K562 (cell line): Measurements from ENCODE around the gene COPS6. TPM values are rescaled to one million over a fixed set of nuclear protein-coding genes. Genes with fewer than 3 reads are reported as not detected.

Source experiments
- BACH1 ChIP-seq: fragments of 200-800 bp; sonication (Bioruptor generic); IDR thresholded peaks from 2 replicates; pipeline ENCODE4 v1.6.1; 2016; ENCODE audit warnings: missing genetic modification characterization, missing compliant biosample characterization
- CEBPB ChIP-seq: fragments of 450-650 bp; IDR thresholded peaks from 2 replicates; pipeline ENCODE4 v1.6.1; 2016; ENCODE audit warnings: missing genetic modification characterization, missing compliant biosample characterization
- DACH1 ChIP-seq: fragments of 450-650 bp; IDR thresholded peaks from 2 replicates; pipeline ENCODE4 v1.6.1; 2018; ENCODE audit not compliant: partially characterized antibody
- EWSR1 ChIP-seq: fragments of 450-650 bp; IDR thresholded peaks from 2 replicates; pipeline ENCODE4 v1.6.1; 2018; ENCODE audit warnings: borderline replicate concordance, mild to moderate bottlenecking, low read depth, moderate library complexity; ENCODE audit not compliant: partially characterized antibody
- GATA2 ChIP-seq: sonication (generic); formaldehyde crosslinking; IDR thresholded peaks from 2 replicates; pipeline ENCODE4 v1.4.0; 2020; ENCODE audit warnings: mild to moderate bottlenecking, missing genetic modification reagents
- HCFC1 ChIP-seq: IDR thresholded peaks from 2 replicates; pipeline ENCODE4 v1.6.1; 2012; ENCODE audit warnings: low read depth, low read length, improper control_type of control experiment
- NFYB ChIP-seq: IDR thresholded peaks from 2 replicates; pipeline ENCODE4 v1.6.1; 2011; ENCODE audit warnings: mild to moderate bottlenecking, moderate library complexity; ENCODE audit not compliant: insufficient read length; ENCODE audit errors: extremely low read depth
- PHB2 ChIP-seq: fragments of 450-650 bp; IDR thresholded peaks from 2 replicates; pipeline ENCODE4 v1.6.1; 2017; ENCODE audit warnings: low read depth
- RHOXF2B ChIP-seq: fragments of 250-450 bp; sonication (Bioruptor Pico); conservative IDR thresholded peaks from 2 replicates; pipeline ENCODE4 v1.5.1; 2021
- SIRT6 ChIP-seq: IDR thresholded peaks from one replicate; pipeline ENCODE4 v1.6.1; 2012; ENCODE audit warnings: low read depth, mild to moderate bottlenecking, control low read depth, inconsistent platforms, low read length, moderate library complexity
- ZFP30 ChIP-seq: fragments of 250-450 bp; sonication (Bioruptor Pico); IDR thresholded peaks from 2 replicates; pipeline ENCODE4 v1.8.0; 2022; ENCODE audit warnings: moderate library complexity, mild to moderate bottlenecking, inconsistent platforms, borderline replicate concordance
- ZNF197 ChIP-seq: fragments of 200-800 bp; sonication (Bioruptor generic); IDR thresholded peaks from 2 replicates; pipeline ENCODE4 v1.6.1; 2016; ENCODE audit warnings: low read depth, missing genetic modification characterization, missing compliant biosample characterization
- ZNF239 ChIP-seq: fragments of 250-450 bp; sonication (Bioruptor Pico); IDR thresholded peaks from 2 replicates; pipeline ENCODE4 v1.4.0; 2020; ENCODE audit warnings: mild to moderate bottlenecking
- polyA plus RNA-seq, 8 experiments: library from polyadenylated mRNA; depleted of rRNA in 4 of 8; stranded (reverse) in 5 of 8; unstranded in 3 of 8; fragments of >200 nt; fragmentation: Nextera tagmentation in 2 of 8; fragmentation: Illumina TruSeq in 1 of 8; extraction: Ambion mirVana in 2 of 8; extraction: Trizol in 1 of 8; gene quantifications; 2 replicates each; pipeline versions ENCODE4 v1.2.1 to v1.2.3, GENCODE V29; 2011 to 2014; ENCODE audit warnings: inconsistent platforms in 1 of 8, missing spikeins in 1 of 8
- total RNA-seq, 7 experiments: library from RNA; depleted of rRNA in 6 of 7; stranded (reverse); fragments of >200 nt in 6 of 7; fragmentation: Illumina TruSeq in 2 of 7; extraction: Trizol in 2 of 7; gene quantifications; 2 replicates each; pipeline versions ENCODE4 v1.2.1 to v1.2.3, GENCODE V29; 2011 to 2021; ENCODE audit warnings: low replicate concordance in 1 of 7
- TF ChIP-seq, protein P1 (sequence below): sonication (generic); formaldehyde crosslinking; IDR thresholded peaks from 2 replicates; pipeline ENCODE4 v1.8.0; 2023; ENCODE audit warnings: missing genetic modification reagents, mild to moderate bottlenecking, borderline replicate concordance
- TF ChIP-seq, protein P2 (sequence below): fragments of 450-650 bp; formaldehyde crosslinking; IDR thresholded peaks from 2 replicates; pipeline ENCODE4 v1.4.0; 2022; ENCODE audit warnings: missing genetic modification characterization
- TF ChIP-seq, protein P3 (sequence below): fragments of 200-800 bp; sonication (Bioruptor generic); IDR thresholded peaks from 2 replicates; pipeline ENCODE4 v1.6.1; 2017; ENCODE audit warnings: missing genetic modification characterization, missing compliant biosample characterization
- TF ChIP-seq, protein P4 (sequence below): fragments of 250-450 bp; sonication (Bioruptor Pico); IDR thresholded peaks from 2 replicates; pipeline ENCODE4 v1.5.0; 2021
- TF ChIP-seq, protein P5 (sequence below): sonication (generic); formaldehyde crosslinking; IDR thresholded peaks from 2 replicates; pipeline ENCODE4 v1.9.0; 2022; ENCODE audit warnings: mild to moderate bottlenecking, missing genetic modification reagents

Gene COPS6
- total and polyA plus RNA-seq, 9 of the 15 experiments (the other 6 are each of a cell fraction or from before 2014, with no cell fraction given) = 63.0 to 331 (median 168) TPM

DNA sequence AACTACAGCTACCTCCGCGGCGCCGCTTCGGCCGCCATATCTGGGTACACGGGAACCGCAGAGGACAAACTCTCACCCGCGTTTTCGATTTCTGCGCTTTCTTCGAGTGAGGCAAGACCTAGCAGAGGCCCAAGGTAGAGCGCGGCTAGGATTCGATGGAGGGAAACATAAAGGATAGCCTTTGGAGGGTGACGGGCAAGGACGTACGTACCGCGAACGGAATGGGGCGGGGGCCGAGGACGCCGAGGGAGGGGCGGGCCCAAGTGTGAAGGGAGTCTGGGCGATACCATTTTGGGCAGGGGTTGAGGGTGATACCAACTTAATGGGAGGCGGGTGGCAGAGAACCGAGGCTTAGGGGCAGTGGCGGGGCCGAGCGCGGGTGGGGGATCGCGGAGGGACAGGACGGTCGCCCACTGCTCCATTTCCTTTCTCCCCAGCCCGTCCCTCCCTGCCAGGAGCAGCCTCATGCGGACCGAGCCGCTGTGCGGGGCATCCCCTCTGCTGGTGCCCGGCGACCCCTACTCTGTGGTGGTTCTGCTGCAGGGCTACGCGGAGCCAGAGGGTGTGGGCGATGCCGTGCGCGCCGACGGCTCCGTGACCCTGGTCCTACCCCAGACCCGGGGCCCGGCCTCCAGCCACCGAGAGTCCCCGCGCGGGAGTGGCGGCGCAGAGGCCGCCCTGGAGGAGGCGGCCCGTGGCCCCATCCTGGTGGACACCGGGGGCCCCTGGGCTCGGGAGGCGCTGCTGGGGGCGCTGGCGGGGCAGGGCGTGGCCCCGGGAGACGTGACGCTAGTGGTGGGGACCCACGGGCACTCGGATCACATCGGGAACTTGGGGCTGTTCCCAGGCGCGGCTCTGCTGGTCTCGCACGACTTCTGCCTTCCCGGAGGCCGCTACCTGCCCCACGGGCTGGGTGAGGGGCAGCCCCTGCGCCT, 38.4 kb downstream of the COPS6 start, which contains the start of gene MBLAC1 (continued):
- TF ChIP-seq, protein P1, sequence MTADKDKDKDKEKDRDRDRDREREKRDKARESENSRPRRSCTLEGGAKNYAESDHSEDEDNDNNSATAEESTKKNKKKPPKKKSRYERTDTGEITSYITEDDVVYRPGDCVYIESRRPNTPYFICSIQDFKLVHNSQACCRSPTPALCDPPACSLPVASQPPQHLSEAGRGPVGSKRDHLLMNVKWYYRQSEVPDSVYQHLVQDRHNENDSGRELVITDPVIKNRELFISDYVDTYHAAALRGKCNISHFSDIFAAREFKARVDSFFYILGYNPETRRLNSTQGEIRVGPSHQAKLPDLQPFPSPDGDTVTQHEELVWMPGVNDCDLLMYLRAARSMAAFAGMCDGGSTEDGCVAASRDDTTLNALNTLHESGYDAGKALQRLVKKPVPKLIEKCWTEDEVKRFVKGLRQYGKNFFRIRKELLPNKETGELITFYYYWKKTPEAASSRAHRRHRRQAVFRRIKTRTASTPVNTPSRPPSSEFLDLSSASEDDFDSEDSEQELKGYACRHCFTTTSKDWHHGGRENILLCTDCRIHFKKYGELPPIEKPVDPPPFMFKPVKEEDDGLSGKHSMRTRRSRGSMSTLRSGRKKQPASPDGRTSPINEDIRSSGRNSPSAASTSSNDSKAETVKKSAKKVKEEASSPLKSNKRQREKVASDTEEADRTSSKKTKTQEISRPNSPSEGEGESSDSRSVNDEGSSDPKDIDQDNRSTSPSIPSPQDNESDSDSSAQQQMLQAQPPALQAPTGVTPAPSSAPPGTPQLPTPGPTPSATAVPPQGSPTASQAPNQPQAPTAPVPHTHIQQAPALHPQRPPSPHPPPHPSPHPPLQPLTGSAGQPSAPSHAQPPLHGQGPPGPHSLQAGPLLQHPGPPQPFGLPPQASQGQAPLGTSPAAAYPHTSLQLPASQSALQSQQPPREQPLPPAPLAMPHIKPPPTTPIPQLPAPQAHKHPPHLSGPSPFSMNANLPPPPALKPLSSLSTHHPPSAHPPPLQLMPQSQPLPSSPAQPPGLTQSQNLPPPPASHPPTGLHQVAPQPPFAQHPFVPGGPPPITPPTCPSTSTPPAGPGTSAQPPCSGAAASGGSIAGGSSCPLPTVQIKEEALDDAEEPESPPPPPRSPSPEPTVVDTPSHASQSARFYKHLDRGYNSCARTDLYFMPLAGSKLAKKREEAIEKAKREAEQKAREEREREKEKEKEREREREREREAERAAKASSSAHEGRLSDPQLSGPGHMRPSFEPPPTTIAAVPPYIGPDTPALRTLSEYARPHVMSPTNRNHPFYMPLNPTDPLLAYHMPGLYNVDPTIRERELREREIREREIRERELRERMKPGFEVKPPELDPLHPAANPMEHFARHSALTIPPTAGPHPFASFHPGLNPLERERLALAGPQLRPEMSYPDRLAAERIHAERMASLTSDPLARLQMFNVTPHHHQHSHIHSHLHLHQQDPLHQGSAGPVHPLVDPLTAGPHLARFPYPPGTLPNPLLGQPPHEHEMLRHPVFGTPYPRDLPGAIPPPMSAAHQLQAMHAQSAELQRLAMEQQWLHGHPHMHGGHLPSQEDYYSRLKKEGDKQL (CRISPR knock-in tag) = no peak
- TF ChIP-seq, protein P2, sequence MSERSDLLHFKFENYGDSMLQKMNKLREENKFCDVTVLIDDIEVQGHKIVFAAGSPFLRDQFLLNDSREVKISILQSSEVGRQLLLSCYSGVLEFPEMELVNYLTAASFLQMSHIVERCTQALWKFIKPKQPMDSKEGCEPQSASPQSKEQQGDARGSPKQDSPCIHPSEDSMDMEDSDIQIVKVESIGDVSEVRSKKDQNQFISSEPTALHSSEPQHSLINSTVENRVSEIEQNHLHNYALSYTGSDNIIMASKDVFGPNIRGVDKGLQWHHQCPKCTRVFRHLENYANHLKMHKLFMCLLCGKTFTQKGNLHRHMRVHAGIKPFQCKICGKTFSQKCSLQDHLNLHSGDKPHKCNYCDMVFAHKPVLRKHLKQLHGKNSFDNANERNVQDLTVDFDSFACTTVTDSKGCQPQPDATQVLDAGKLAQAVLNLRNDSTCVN (CRISPR knock-in tag) = no peak
- TF ChIP-seq NFYB (no peak), EWSR1 (no peak), DACH1 (no peak), ZFP30 (no peak), RHOXF2B (CRISPR knock-in tag) (no peak), SIRT6 (no peak), BACH1 (tag) (no peak), PHB2 (no peak), ZNF239 (CRISPR knock-in tag) (no peak), ZNF197 (CRISPR knock-in tag) (no peak), CEBPB (tag) (no peak), HCFC1 (peak; percentile 30), GATA2 (CRISPR knock-in tag) (no peak)
- TF ChIP-seq, protein P3, sequence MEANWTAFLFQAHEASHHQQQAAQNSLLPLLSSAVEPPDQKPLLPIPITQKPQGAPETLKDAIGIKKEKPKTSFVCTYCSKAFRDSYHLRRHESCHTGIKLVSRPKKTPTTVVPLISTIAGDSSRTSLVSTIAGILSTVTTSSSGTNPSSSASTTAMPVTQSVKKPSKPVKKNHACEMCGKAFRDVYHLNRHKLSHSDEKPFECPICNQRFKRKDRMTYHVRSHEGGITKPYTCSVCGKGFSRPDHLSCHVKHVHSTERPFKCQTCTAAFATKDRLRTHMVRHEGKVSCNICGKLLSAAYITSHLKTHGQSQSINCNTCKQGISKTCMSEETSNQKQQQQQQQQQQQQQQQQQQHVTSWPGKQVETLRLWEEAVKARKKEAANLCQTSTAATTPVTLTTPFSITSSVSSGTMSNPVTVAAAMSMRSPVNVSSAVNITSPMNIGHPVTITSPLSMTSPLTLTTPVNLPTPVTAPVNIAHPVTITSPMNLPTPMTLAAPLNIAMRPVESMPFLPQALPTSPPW (CRISPR knock-in tag) = peak; percentile 95
- TF ChIP-seq, protein P4, sequence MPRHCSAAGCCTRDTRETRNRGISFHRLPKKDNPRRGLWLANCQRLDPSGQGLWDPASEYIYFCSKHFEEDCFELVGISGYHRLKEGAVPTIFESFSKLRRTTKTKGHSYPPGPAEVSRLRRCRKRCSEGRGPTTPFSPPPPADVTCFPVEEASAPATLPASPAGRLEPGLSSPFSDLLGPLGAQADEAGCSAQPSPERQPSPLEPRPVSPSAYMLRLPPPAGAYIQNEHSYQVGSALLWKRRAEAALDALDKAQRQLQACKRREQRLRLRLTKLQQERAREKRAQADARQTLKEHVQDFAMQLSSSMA = no peak
- TF ChIP-seq, protein P5, sequence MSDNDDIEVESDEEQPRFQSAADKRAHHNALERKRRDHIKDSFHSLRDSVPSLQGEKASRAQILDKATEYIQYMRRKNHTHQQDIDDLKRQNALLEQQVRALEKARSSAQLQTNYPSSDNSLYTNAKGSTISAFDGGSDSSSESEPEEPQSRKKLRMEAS (CRISPR knock-in tag) = no peak; the same call in 1 of the 2 replicates
